HEK293 (cell line): ENCODE data around the gene ATP6V1A.

Source experiments
- CTCF ChIA-PET: fragments of 350-600 bp; formaldehyde crosslinking; extraction: SDS; loops from one replicate; lab custom pipeline; 2021; ENCODE audit warnings: antibody characterized with exemption; lab: Yijun Ruan, JAX
- POLR2A ChIA-PET: fragments of 300-600 bp; formaldehyde crosslinking; extraction: SDS; loops from one replicate; lab custom pipeline; 2020; ENCODE audit warnings: antibody characterized with exemption, inconsistent platforms; lab: Yijun Ruan, JAX
- H3K27ac ChIP-seq: fragments of 200-500 bp; sonication (Bioruptor generic); 2 replicates; pipeline ENCODE4 v1.5.1; 2014; ENCODE audit warnings: low read depth, low read length, control low read depth, inconsistent platforms; ENCODE audit errors: extremely low read depth
- H3K36me3 ChIP-seq, 2 experiments: fragments of 200-500 bp in 1 of 2; sonication (Bioruptor generic) in 1 of 2; 1 replicate in 1 of 2; 2 replicates in 1 of 2; pipeline ENCODE4 v1.5.1; 2014 to 2017; ENCODE audit warnings: inconsistent platforms in 2 of 2, low read length in 2 of 2; ENCODE audit not compliant: control insufficient read depth in 2 of 2, insufficient read depth in 1 of 2
- H3K4me1 ChIP-seq: fragments of 200-500 bp; sonication (Bioruptor generic); 2 replicates; pipeline ENCODE4 v1.5.1; 2014; ENCODE audit warnings: mild to moderate bottlenecking, low read length, inconsistent platforms; ENCODE audit not compliant: control insufficient read depth, insufficient read depth
- H3K4me3 ChIP-seq: 2 replicates; pipeline ENCODE4 v1.5.1; 2011; ENCODE audit warnings: low read depth, mild to moderate bottlenecking, control low read depth, low read length, moderate library complexity
- H3K9me3 ChIP-seq: fragments of 200-500 bp; sonication (Bioruptor generic); 2 replicates; pipeline ENCODE4 v1.5.1; 2014; ENCODE audit warnings: low read depth, low read length, inconsistent platforms; ENCODE audit not compliant: control insufficient read depth, insufficient read depth
- FEZF1 ChIP-seq: fragments of 450-650 bp; formaldehyde crosslinking; IDR thresholded peaks from 2 replicates; pipeline ENCODE4 v1.5.1; 2016; ENCODE audit warnings: missing biosample characterization, missing genetic modification characterization
- HOXA7 ChIP-seq: sonication (generic); formaldehyde crosslinking; IDR thresholded peaks from 2 replicates; pipeline ENCODE4 v1.8.1; 2022; ENCODE audit warnings: missing genetic modification reagents, borderline replicate concordance
- INSM2 ChIP-seq: fragments of 450-650 bp; formaldehyde crosslinking; IDR thresholded peaks from 2 replicates; pipeline ENCODE4 v1.5.1; 2016; ENCODE audit warnings: missing biosample characterization, missing genetic modification characterization
- KLF1 ChIP-seq: fragments of 450-650 bp; formaldehyde crosslinking; IDR thresholded peaks from 2 replicates; pipeline ENCODE4 v1.5.1; 2016; ENCODE audit warnings: missing biosample characterization, missing genetic modification characterization
- KLF8 ChIP-seq: fragments of 450-650 bp; formaldehyde crosslinking; IDR thresholded peaks from 2 replicates; pipeline ENCODE4 v1.5.1; 2016; ENCODE audit warnings: missing biosample characterization, missing genetic modification characterization
- MZF1 ChIP-seq: fragments of 450-650 bp; formaldehyde crosslinking; IDR thresholded peaks from 2 replicates; pipeline ENCODE4 v1.5.1; 2017; ENCODE audit warnings: missing biosample characterization, missing genetic modification characterization, borderline replicate concordance
- PRDM1 ChIP-seq: fragments of 450-650 bp; formaldehyde crosslinking; IDR thresholded peaks from 2 replicates; pipeline ENCODE4; 2016; ENCODE audit warnings: missing biosample characterization, missing genetic modification characterization
- RBAK ChIP-seq: fragments of 450-650 bp; formaldehyde crosslinking; IDR thresholded peaks from 2 replicates; pipeline ENCODE4 v1.5.1; 2016; ENCODE audit warnings: missing biosample characterization, missing genetic modification characterization
- SCRT2 ChIP-seq: fragments of 450-650 bp; formaldehyde crosslinking; IDR thresholded peaks from 2 replicates; pipeline ENCODE4 v1.5.1; 2016; ENCODE audit warnings: missing biosample characterization, missing genetic modification characterization
- SP3 ChIP-seq: fragments of 450-650 bp; formaldehyde crosslinking; IDR thresholded peaks from 2 replicates; pipeline ENCODE4 v1.5.1; 2016; ENCODE audit warnings: missing biosample characterization, missing genetic modification characterization
- TRIM28 ChIP-seq: IDR thresholded peaks from 2 replicates; pipeline ENCODE4 v1.6.1; 2011; ENCODE audit warnings: low read length, control low read depth, borderline replicate concordance
- YY2 ChIP-seq: fragments of 450-650 bp; formaldehyde crosslinking; IDR thresholded peaks from 2 replicates; pipeline ENCODE4 v1.5.1; 2016; ENCODE audit warnings: missing biosample characterization, missing genetic modification characterization
- ZBTB48 ChIP-seq: fragments of 450-650 bp; formaldehyde crosslinking; IDR thresholded peaks from 2 replicates; pipeline ENCODE4 v1.5.1; 2016; ENCODE audit warnings: missing biosample characterization, missing genetic modification characterization
- ZBTB6 ChIP-seq: fragments of 450-650 bp; formaldehyde crosslinking; IDR thresholded peaks from 2 replicates; pipeline ENCODE4 v1.5.1; 2017; ENCODE audit warnings: missing biosample characterization, missing genetic modification characterization
- ZNF248 ChIP-seq: fragments of 450-650 bp; formaldehyde crosslinking; IDR thresholded peaks from 2 replicates; pipeline ENCODE4 v1.5.1; 2017; ENCODE audit warnings: missing biosample characterization, missing genetic modification characterization
- ZNF274 ChIP-seq, 2 experiments: fragments of 200-500 bp in 1 of 2; fragments of 450-650 bp in 1 of 2; sonication (Bioruptor generic) in 1 of 2; formaldehyde crosslinking in 1 of 2; IDR thresholded peaks; 2 replicates each; pipeline versions ENCODE4 v1.5.1 to v1.6.1; 2014 to 2016; ENCODE audit warnings: borderline replicate concordance in 1 of 2, inconsistent platforms in 1 of 2, low read length in 1 of 2, missing biosample characterization in 1 of 2, missing genetic modification characterization in 1 of 2
- ZNF292 ChIP-seq: fragments of 450-650 bp; formaldehyde crosslinking; IDR thresholded peaks from 2 replicates; pipeline ENCODE4 v1.5.1; 2016; ENCODE audit warnings: low read depth, missing biosample characterization, missing genetic modification characterization, borderline replicate concordance
- ZNF426 ChIP-seq: fragments of 450-650 bp; formaldehyde crosslinking; IDR thresholded peaks from 2 replicates; pipeline ENCODE4 v1.5.1; 2017; ENCODE audit warnings: missing biosample characterization, missing genetic modification characterization, mild to moderate bottlenecking, inconsistent platforms, moderate library complexity
- ZNF48 ChIP-seq: fragments of 450-650 bp; formaldehyde crosslinking; IDR thresholded peaks from 2 replicates; pipeline ENCODE4 v1.5.1; 2016; ENCODE audit warnings: missing biosample characterization, missing genetic modification characterization
- ZNF514 ChIP-seq: fragments of 450-650 bp; formaldehyde crosslinking; IDR thresholded peaks from 2 replicates; pipeline ENCODE4 v1.5.1; 2016; ENCODE audit warnings: missing biosample characterization, missing genetic modification characterization
- ZNF521 ChIP-seq: fragments of 450-650 bp; formaldehyde crosslinking; IDR thresholded peaks from 2 replicates; pipeline ENCODE4 v1.5.1; 2017; ENCODE audit warnings: missing biosample characterization, mild to moderate bottlenecking, missing genetic modification characterization
- ZNF529 ChIP-seq: fragments of 450-650 bp; formaldehyde crosslinking; IDR thresholded peaks from 2 replicates; pipeline ENCODE4 v1.5.1; 2017; ENCODE audit warnings: missing genetic modification characterization, missing biosample characterization; ENCODE audit not compliant: insufficient replicate concordance
- ZNF530 ChIP-seq: fragments of 450-650 bp; formaldehyde crosslinking; IDR thresholded peaks from 2 replicates; pipeline ENCODE4 v1.5.1; 2016; ENCODE audit warnings: low read depth, missing biosample characterization, missing genetic modification characterization
- ZNF544 ChIP-seq: fragments of 450-650 bp; formaldehyde crosslinking; IDR thresholded peaks from 2 replicates; pipeline ENCODE4 v1.5.0; 2017; ENCODE audit warnings: missing biosample characterization, missing genetic modification characterization
- ZNF549 ChIP-seq: fragments of 450-650 bp; IDR thresholded peaks from 2 replicates; pipeline ENCODE4 v1.5.1; 2018; ENCODE audit warnings: missing biosample characterization, missing genetic modification characterization, mild to moderate bottlenecking, inconsistent platforms, moderate library complexity
- ZNF571 ChIP-seq: fragments of 450-650 bp; formaldehyde crosslinking; IDR thresholded peaks from 2 replicates; pipeline ENCODE4 v1.5.0; 2017; ENCODE audit warnings: missing biosample characterization, missing genetic modification characterization
- ZSCAN30 ChIP-seq: fragments of 450-650 bp; IDR thresholded peaks from 2 replicates; pipeline ENCODE4 v1.5.1; 2018; ENCODE audit warnings: missing biosample characterization, mild to moderate bottlenecking, missing genetic modification characterization, moderate library complexity
- ZXDB ChIP-seq: fragments of 450-650 bp; formaldehyde crosslinking; IDR thresholded peaks from 2 replicates; pipeline ENCODE4 v1.5.1; 2016; ENCODE audit warnings: missing biosample characterization, missing genetic modification characterization
- TF ChIP-seq, protein P1 (sequence below): fragments of 450-650 bp; formaldehyde crosslinking; optimal IDR thresholded peaks from 2 replicates; pipeline ENCODE3; 2016; ENCODE audit warnings: missing biosample characterization, mild to moderate bottlenecking, missing genetic modification characterization

The ATP6V1A gene

GRCh38 chr3:113802795-113803455, 56.1 kb downstream of the ATP6V1A start:
- TF ChIP-seq YY2 (tag by site-specific recombination): no peak
- TF ChIP-seq ZNF549 (tag by site-specific recombination): no peak
- no peak for TF ChIP-seq ZNF571 (tag by site-specific recombination)
- no peak for TF ChIP-seq KLF8 (tag by site-specific recombination)
- no peak for TF ChIP-seq ZNF48 (tag by site-specific recombination)
- TF ChIP-seq FEZF1 (tag by site-specific recombination): no peak
- TF ChIP-seq ZNF521 (tag by site-specific recombination): no peak
- no peak for TF ChIP-seq ZXDB (tag by site-specific recombination)
- no peak for TF ChIP-seq ZNF274 (IDR thresholded peaks at IDR 0.05; ENCODE audit: low read length)
- TF ChIP-seq ZNF274 (tag by site-specific recombination; IDR thresholded peaks at IDR 0.05; ENCODE audit: borderline replicate concordance): no peak
- TF ChIP-seq ZSCAN30 (tag by site-specific recombination): no peak
- no peak for TF ChIP-seq MZF1
- TF ChIP-seq ZNF529 (tag by site-specific recombination): no peak
- no peak for TF ChIP-seq HOXA7 (CRISPR knock-in tag)
- no peak for TF ChIP-seq RBAK
- TF ChIP-seq TRIM28: no peak
- no peak for TF ChIP-seq SCRT2
- no peak for TF ChIP-seq ZNF248 (tag by site-specific recombination)
- TF ChIP-seq ZNF544: no peak
- TF ChIP-seq, protein P1, sequence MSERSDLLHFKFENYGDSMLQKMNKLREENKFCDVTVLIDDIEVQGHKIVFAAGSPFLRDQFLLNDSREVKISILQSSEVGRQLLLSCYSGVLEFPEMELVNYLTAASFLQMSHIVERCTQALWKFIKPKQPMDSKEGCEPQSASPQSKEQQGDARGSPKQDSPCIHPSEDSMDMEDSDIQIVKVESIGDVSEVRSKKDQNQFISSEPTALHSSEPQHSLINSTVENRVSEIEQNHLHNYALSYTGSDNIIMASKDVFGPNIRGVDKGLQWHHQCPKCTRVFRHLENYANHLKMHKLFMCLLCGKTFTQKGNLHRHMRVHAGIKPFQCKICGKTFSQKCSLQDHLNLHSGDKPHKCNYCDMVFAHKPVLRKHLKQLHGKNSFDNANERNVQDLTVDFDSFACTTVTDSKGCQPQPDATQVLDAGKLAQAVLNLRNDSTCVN (tag by site-specific recombination): no peak
- Histone ChIP-seq H3K4me3 (no peak overlapping the region), H3K9me3 (no peaks in the 10 kb centered on the region), H3K27ac (no peak overlapping the region), H3K4me1 (no peaks in the 10 kb centered on the region), H3K36me3 (peaks cover 15 to 74% of the 10 kb centered on the region in 2 experiments)
- CTCF ChIA-PET: interaction anchor here (0.6 to 1.2 kb wide), 3 partner anchors 11 to 35 kb away, joined by 3 to 7 read pairs (median 3); no protein-coding TSS in a partner anchor
- POLR2A ChIA-PET: no interaction called here

DNA sequence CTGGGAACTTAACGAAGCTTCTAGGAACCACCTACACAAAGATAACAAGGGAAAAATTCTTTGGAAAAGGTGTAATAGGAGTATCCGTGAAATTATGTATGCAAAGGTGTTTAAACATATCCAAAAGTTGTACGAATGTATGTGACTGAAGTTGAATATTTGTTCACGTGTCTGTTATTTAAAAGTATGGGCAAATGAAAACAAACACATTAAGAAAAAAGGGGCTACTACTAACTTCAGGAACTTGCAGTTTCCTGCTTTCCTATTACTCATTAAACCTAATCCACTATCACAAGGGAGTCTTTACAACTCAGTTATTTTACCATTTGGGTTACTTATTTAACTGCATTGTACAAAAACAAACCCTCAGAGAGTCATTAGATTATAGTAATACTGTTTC, 57.8 kb downstream of the ATP6V1A start:
- ChIA-PET POLR2A (no interaction called here), CTCF (interaction anchor here (0.7 kb wide), 1 partner anchor 304 kb away, joined by 4 read pairs; no protein-coding TSS in a partner anchor)
- H3K36me3 ChIP-seq: peaks cover 12 to 67% of the 10 kb centered on the region in 2 experiments; a peak in 2 of 3 replicates

More for the DNA sequence above, 57.8 kb downstream of the ATP6V1A start:
- Histone ChIP-seq H3K4me1 (no peaks in the 10 kb centered on the region), H3K27ac (no peak overlapping the region), H3K4me3 (no peak overlapping the region)
- TF ChIP-seq KLF1 (tag by site-specific recombination): no peak
- no peak for TF ChIP-seq ZBTB6 (tag by site-specific recombination)
- TF ChIP-seq SCRT2: no peak
- no peak for TF ChIP-seq ZNF292 (tag by site-specific recombination)
- no peak for TF ChIP-seq PRDM1 (tag by site-specific recombination)
- no peak for TF ChIP-seq ZNF530 (tag by site-specific recombination)
- TF ChIP-seq TRIM28: no peak
- TF ChIP-seq YY2 (tag by site-specific recombination): no peak
- TF ChIP-seq FEZF1 (tag by site-specific recombination): no peak
- no peak for TF ChIP-seq HOXA7 (CRISPR knock-in tag)
- no peak for TF ChIP-seq SP3 (tag by site-specific recombination)
- TF ChIP-seq ZNF514: no peak
- TF ChIP-seq INSM2 (tag by site-specific recombination): no peak
- no peak for TF ChIP-seq ZNF426 (tag by site-specific recombination)
- no peak for TF ChIP-seq ZBTB48 (tag by site-specific recombination)
- TF ChIP-seq, all 188 proteins: peak for 0
- no peaks in the 10 kb centered on the region for H3K9me3 ChIP-seq
